ENCODE results near the gene MSANTD3. TPM values are rescaled to one million over a fixed set of nuclear protein-coding genes. Genes with fewer than 3 reads are reported as not detected.

MSANTD3 gene
- total RNA-seq, 1 experiment from 2014 or later = 30.2 TPM

GRCh38 chr9:100394032-100394695, 32.8 kb upstream of the MSANTD3 start (continued):
- TF ChIP-seq, protein P1, sequence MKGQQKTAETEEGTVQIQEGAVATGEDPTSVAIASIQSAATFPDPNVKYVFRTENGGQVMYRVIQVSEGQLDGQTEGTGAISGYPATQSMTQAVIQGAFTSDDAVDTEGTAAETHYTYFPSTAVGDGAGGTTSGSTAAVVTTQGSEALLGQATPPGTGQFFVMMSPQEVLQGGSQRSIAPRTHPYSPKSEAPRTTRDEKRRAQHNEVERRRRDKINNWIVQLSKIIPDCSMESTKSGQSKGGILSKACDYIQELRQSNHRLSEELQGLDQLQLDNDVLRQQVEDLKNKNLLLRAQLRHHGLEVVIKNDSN (CRISPR knock-in tag; IDR thresholded peaks at IDR 0.05) = no peak
- TF ChIP-seq TCF7 (CRISPR knock-in tag; IDR thresholded peaks at IDR 0.05; ENCODE audit: low read depth) (no peak), SMAD4 (CRISPR knock-in tag; IDR thresholded peaks at IDR 0.05) (no peak), TP53 (CRISPR knock-in tag; IDR thresholded peaks at IDR 0.05) (no peak)
- TF ChIP-seq, protein P2, sequence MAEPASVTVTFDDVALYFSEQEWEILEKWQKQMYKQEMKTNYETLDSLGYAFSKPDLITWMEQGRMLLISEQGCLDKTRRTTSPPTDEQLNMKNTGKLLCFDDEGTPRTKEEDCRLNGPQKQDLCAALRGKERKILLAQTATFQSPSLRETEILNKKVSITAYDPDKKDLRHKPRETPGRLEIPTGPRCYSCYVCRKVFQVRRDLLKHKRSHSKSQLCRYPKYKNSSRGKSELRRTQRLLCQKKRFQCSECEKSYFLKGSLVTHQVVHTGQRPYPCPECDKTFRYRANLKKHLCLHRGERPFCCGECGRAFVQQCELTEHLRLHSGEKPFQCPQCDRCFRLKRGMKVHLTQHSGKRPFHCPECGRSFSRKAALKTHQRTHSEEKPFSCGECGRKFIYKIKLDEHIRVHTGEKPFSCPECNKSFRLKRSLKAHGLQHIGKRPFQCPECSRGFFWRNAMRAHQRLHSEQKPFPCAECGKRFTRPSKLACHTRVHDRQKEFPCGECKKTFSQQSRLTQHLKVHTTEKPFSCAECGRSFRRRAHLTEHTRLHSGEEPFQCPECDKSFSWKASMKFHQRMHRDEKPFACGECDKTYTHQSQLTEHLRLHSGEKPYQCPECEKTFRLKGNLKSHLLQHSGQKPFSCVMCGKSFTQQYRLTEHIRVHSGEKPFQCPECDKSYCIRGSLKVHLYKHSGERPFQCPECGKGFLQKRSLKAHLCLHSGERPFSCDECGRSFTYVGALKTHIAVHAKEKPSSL (CRISPR knock-in tag; conservative IDR thresholded peaks at IDR 0.05) = no peak

DNA sequence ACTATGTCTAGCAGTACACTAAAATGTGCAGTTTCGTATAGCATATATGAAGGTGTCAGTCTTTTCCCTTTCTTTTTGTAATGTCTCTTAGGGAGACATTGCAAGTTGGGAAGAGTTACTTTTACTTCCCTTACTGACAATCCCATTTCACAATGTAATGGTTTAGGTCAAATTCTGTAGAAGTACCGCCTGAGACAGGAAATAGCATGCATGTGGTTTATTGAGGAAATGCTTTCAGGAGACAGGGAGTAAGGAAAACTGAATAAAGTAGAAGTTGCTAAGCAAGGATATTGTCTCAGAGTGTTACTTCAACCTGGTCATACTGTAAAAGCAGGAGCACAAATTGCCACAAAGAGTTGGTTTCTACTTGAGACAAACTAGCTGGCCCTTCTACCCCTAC, 32.1 kb upstream of the MSANTD3 start:
- no peak overlapping the region for H3K27ac Mint-ChIP-seq
- ATAC-seq (no peak), DNase-seq (ENCODE audit: low spot score) (no peak)
- H3K36me3 Mint-ChIP-seq = peaks cover 28% of the 10 kb centered on the region
- no peak overlapping the region for H3K4me3 Mint-ChIP-seq
- peaks cover 11% of the 10 kb centered on the region for H3K4me1 Mint-ChIP-seq
- no peaks in the 10 kb centered on the region for H3K27me3 Mint-ChIP-seq (ENCODE audit: low read depth)
- POLR2A ChIA-PET = no interaction called here
- CTCF ChIA-PET = no interaction called here
- H3K9me3 Mint-ChIP-seq = peaks cover 23% of the 10 kb centered on the region
- TF ChIP-seq, protein P3, sequence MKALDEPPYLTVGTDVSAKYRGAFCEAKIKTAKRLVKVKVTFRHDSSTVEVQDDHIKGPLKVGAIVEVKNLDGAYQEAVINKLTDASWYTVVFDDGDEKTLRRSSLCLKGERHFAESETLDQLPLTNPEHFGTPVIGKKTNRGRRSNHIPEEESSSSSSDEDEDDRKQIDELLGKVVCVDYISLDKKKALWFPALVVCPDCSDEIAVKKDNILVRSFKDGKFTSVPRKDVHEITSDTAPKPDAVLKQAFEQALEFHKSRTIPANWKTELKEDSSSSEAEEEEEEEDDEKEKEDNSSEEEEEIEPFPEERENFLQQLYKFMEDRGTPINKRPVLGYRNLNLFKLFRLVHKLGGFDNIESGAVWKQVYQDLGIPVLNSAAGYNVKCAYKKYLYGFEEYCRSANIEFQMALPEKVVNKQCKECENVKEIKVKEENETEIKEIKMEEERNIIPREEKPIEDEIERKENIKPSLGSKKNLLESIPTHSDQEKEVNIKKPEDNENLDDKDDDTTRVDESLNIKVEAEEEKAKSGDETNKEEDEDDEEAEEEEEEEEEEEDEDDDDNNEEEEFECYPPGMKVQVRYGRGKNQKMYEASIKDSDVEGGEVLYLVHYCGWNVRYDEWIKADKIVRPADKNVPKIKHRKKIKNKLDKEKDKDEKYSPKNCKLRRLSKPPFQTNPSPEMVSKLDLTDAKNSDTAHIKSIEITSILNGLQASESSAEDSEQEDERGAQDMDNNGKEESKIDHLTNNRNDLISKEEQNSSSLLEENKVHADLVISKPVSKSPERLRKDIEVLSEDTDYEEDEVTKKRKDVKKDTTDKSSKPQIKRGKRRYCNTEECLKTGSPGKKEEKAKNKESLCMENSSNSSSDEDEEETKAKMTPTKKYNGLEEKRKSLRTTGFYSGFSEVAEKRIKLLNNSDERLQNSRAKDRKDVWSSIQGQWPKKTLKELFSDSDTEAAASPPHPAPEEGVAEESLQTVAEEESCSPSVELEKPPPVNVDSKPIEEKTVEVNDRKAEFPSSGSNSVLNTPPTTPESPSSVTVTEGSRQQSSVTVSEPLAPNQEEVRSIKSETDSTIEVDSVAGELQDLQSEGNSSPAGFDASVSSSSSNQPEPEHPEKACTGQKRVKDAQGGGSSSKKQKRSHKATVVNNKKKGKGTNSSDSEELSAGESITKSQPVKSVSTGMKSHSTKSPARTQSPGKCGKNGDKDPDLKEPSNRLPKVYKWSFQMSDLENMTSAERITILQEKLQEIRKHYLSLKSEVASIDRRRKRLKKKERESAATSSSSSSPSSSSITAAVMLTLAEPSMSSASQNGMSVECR (CRISPR knock-in tag; IDR thresholded peaks at IDR 0.05; ENCODE audit: borderline replicate concordance) = no peak
- TF ChIP-seq NFYB (CRISPR knock-in tag; conservative IDR thresholded peaks at IDR 0.05; ENCODE audit: low read depth) (no peak), SP1 (CRISPR knock-in tag; conservative IDR thresholded peaks at IDR 0.05) (no peak), JAZF1 (CRISPR knock-in tag; IDR thresholded peaks at IDR 0.05) (no peak)
- TF ChIP-seq, protein P2 (CRISPR knock-in tag; conservative IDR thresholded peaks at IDR 0.05) = no peak
- TF ChIP-seq, protein P4, sequence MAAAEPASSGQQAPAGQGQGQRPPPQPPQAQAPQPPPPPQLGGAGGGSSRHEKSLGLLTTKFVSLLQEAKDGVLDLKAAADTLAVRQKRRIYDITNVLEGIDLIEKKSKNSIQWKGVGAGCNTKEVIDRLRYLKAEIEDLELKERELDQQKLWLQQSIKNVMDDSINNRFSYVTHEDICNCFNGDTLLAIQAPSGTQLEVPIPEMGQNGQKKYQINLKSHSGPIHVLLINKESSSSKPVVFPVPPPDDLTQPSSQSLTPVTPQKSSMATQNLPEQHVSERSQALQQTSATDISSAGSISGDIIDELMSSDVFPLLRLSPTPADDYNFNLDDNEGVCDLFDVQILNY (CRISPR knock-in tag; IDR thresholded peaks at IDR 0.05) = no peak

GRCh38 chr9:100396769-100397168, 30.2 kb upstream of the MSANTD3 start:
- Mint-ChIP-seq H3K4me1 (peaks cover 14% of the 10 kb centered on the region), H3K27me3 (ENCODE audit: low read depth) (no peaks in the 10 kb centered on the region; the same call in 1 of the 2 replicates), H3K36me3 (peaks cover 24% of the 10 kb centered on the region), H3K9me3 (peaks cover 23% of the 10 kb centered on the region), H3K4me3 (no peak overlapping the region), H3K27ac (no peak overlapping the region)
- no peak for ATAC-seq
- ChIA-PET POLR2A (no interaction called here), CTCF (interaction anchor here (0.7 kb wide), 1 partner anchor 450 kb away, joined by 3 read pairs; no protein-coding TSS in a partner anchor)
- DNase-seq (ENCODE audit: low spot score) = no peak
- TF ChIP-seq, protein P5, sequence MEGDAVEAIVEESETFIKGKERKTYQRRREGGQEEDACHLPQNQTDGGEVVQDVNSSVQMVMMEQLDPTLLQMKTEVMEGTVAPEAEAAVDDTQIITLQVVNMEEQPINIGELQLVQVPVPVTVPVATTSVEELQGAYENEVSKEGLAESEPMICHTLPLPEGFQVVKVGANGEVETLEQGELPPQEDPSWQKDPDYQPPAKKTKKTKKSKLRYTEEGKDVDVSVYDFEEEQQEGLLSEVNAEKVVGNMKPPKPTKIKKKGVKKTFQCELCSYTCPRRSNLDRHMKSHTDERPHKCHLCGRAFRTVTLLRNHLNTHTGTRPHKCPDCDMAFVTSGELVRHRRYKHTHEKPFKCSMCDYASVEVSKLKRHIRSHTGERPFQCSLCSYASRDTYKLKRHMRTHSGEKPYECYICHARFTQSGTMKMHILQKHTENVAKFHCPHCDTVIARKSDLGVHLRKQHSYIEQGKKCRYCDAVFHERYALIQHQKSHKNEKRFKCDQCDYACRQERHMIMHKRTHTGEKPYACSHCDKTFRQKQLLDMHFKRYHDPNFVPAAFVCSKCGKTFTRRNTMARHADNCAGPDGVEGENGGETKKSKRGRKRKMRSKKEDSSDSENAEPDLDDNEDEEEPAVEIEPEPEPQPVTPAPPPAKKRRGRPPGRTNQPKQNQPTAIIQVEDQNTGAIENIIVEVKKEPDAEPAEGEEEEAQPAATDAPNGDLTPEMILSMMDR (IDR thresholded peaks at IDR 0.05) = no peak
- TF ChIP-seq SMAD4 (CRISPR knock-in tag; IDR thresholded peaks at IDR 0.05) (no peak), JUN (CRISPR knock-in tag; IDR thresholded peaks at IDR 0.05) (no peak), ZNF423 (CRISPR knock-in tag; IDR thresholded peaks at IDR 0.05) (no peak), SOX15 (CRISPR knock-in tag; IDR thresholded peaks at IDR 0.05) (no peak), TP53 (CRISPR knock-in tag; IDR thresholded peaks at IDR 0.05) (no peak), IRF1 (CRISPR knock-in tag; IDR thresholded peaks at IDR 0.05) (no peak), ZNF138 (CRISPR knock-in tag; conservative IDR thresholded peaks at IDR 0.05) (no peak), CBFB (CRISPR knock-in tag; IDR thresholded peaks at IDR 0.05; ENCODE audit: low read depth) (no peak)
- TF ChIP-seq, protein P6, sequence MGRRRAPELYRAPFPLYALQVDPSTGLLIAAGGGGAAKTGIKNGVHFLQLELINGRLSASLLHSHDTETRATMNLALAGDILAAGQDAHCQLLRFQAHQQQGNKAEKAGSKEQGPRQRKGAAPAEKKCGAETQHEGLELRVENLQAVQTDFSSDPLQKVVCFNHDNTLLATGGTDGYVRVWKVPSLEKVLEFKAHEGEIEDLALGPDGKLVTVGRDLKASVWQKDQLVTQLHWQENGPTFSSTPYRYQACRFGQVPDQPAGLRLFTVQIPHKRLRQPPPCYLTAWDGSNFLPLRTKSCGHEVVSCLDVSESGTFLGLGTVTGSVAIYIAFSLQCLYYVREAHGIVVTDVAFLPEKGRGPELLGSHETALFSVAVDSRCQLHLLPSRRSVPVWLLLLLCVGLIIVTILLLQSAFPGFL (CRISPR knock-in tag; IDR thresholded peaks at IDR 0.05; ENCODE audit: borderline replicate concordance) = no peak
